IMR-90 (cell line): ENCODE measurements around the gene IRAK1. TPM values are rescaled to one million over a fixed set of nuclear protein-coding genes. Genes with fewer than 3 reads are reported as not detected.

Experiments used
- ATAC-seq: fragments of 200-7000 bp; cut with Tn5 transposase; 2 replicates; pipeline ENCODE4 v1.9.1; 2020; ENCODE audit warnings: low read depth, mild to moderate bottlenecking, moderate library complexity
- BruUV-seq: library from RNA; stranded (reverse); fragments of 400-500 nt; replicated peaks from 2 replicates; lab custom pipeline; 2021; lab: Mats Ljungman, UMichigan
- CTCF ChIA-PET: fragments of 300-600 bp; formaldehyde crosslinking; extraction: SDS; loops from one replicate; lab custom pipeline; 2021; ENCODE audit warnings: antibody characterized with exemption; lab: Yijun Ruan, JAX
- POLR2A ChIA-PET: fragments of 300-600 bp; sonication (Branson Sonifier 250); formaldehyde crosslinking; loops from one replicate; lab custom pipeline; 2022; ENCODE audit warnings: antibody characterized with exemption; ENCODE audit not compliant: unreplicated experiment; lab: Charles Lee
- DNase-seq: peaks from one replicate; pipeline ENCODE4 v3.0.0; 2013
- H2AFZ ChIP-seq: replicated peaks from 2 replicates; pipeline ENCODE3; 2013; ENCODE audit warnings: low read length, mild to moderate bottlenecking; ENCODE audit not compliant: poor library complexity
- H2AK5ac ChIP-seq: 2 replicates; pipeline ENCODE4 v1.6.1; 2013; ENCODE audit warnings: low read depth, low read length, inconsistent platforms
- H2AK9ac ChIP-seq: replicated peaks from 2 replicates; pipeline ENCODE3; 2013; ENCODE audit warnings: mild to moderate bottlenecking, low read depth, low read length, moderate library complexity; ENCODE audit not compliant: poor library complexity
- H2BK120ac ChIP-seq: 2 replicates; pipeline ENCODE4 v1.6.1; 2013; ENCODE audit warnings: low read depth, low read length, inconsistent platforms
- H2BK15ac ChIP-seq: 3 replicates; pipeline ENCODE4 v1.6.1; 2013; ENCODE audit warnings: low read depth, low read length, inconsistent platforms
- H2BK20ac ChIP-seq: 2 replicates; pipeline ENCODE4 v1.6.1; 2013; ENCODE audit warnings: low read depth, mild to moderate bottlenecking, inconsistent platforms, low read length, moderate library complexity
- H2BK5ac ChIP-seq: 2 replicates; pipeline ENCODE4 v1.6.1; 2013; ENCODE audit warnings: mild to moderate bottlenecking, low read depth, low read length, inconsistent platforms; ENCODE audit not compliant: poor library complexity, severe bottlenecking
- H3K14ac ChIP-seq: replicated peaks from 2 replicates; pipeline ENCODE4 v1.6.1; 2013; ENCODE audit warnings: low read depth, low read length, inconsistent platforms
- H3K18ac ChIP-seq: 2 replicates; pipeline ENCODE4 v1.6.1; 2013; ENCODE audit warnings: low read depth, low read length, control low read depth
- H3K23ac ChIP-seq: 2 replicates; pipeline ENCODE4 v1.6.1; 2013; ENCODE audit warnings: low read depth, low read length, inconsistent platforms
- H3K27ac ChIP-seq: 2 replicates; pipeline ENCODE4 v1.5.1; 2013; ENCODE audit warnings: mild to moderate bottlenecking, control low read depth, low read length; ENCODE audit not compliant: insufficient read depth
- H3K27me3 ChIP-seq: 2 replicates; pipeline ENCODE4 v1.6.1; 2013; ENCODE audit warnings: low read length; ENCODE audit not compliant: control insufficient read depth, insufficient read depth
- H3K36me3 ChIP-seq: 2 replicates; pipeline ENCODE4 v1.6.1; 2013; ENCODE audit warnings: low read length, mixed read lengths; ENCODE audit not compliant: control insufficient read depth, insufficient read depth
- H3K4ac ChIP-seq: 2 replicates; pipeline ENCODE4 v1.6.1; 2013; ENCODE audit warnings: low read depth, low read length, inconsistent platforms
- H3K4me1 ChIP-seq: 2 replicates; pipeline ENCODE4 v1.6.1; 2013; ENCODE audit warnings: low read length, mixed read lengths; ENCODE audit not compliant: control insufficient read depth, insufficient read depth
- H3K4me2 ChIP-seq: 2 replicates; pipeline ENCODE4 v1.6.1; 2013; ENCODE audit warnings: low read depth, mild to moderate bottlenecking, control low read depth, low read length, moderate library complexity
- H3K4me3 ChIP-seq: 2 replicates; pipeline ENCODE4 v1.5.1; 2013; ENCODE audit warnings: low read depth, mild to moderate bottlenecking, control low read depth, low read length, moderate library complexity; ENCODE audit not compliant: insufficient read depth
- H3K56ac ChIP-seq: 2 replicates; pipeline ENCODE4 v1.6.1; 2013; ENCODE audit warnings: low read length, inconsistent platforms; ENCODE audit not compliant: insufficient read depth; ENCODE audit errors: extremely low read depth
- H3K79me1 ChIP-seq, 2 experiments: 2 replicates each; pipeline ENCODE4 v1.6.1; 2013; ENCODE audit warnings: low read length in 2 of 2, inconsistent platforms in 1 of 2, low read depth in 1 of 2
- H3K9ac ChIP-seq: 2 replicates; pipeline ENCODE4 v1.6.1; 2013; ENCODE audit warnings: low read depth, low read length, control low read depth
- H3K9me1 ChIP-seq: 2 replicates; pipeline ENCODE4 v1.6.1; 2013; ENCODE audit warnings: low read length, inconsistent platforms; ENCODE audit not compliant: insufficient read depth
- H3K9me3 ChIP-seq: 2 replicates; pipeline ENCODE4 v1.6.1; 2013; ENCODE audit warnings: low read length; ENCODE audit not compliant: control insufficient read depth, insufficient read depth
- H4K20me1 ChIP-seq: 2 replicates; pipeline ENCODE4 v1.6.1; 2013; ENCODE audit warnings: low read length, inconsistent platforms; ENCODE audit not compliant: insufficient read depth
- H4K5ac ChIP-seq: 2 replicates; pipeline ENCODE4 v1.6.1; 2013; ENCODE audit warnings: mild to moderate bottlenecking, low read depth, low read length, control low read depth
- H4K8ac ChIP-seq, 2 experiments: 2 replicates each; pipeline ENCODE4 v1.6.1; 2013; ENCODE audit warnings: low read depth in 2 of 2, low read length in 2 of 2, control low read depth in 1 of 2, inconsistent platforms in 1 of 2
- H4K91ac ChIP-seq: 2 replicates; pipeline ENCODE4 v1.6.1; 2013; ENCODE audit warnings: low read depth, low read length, inconsistent platforms; ENCODE audit not compliant: insufficient read depth
- BHLHE40 ChIP-seq: fragments of 150-350 bp; IDR thresholded peaks from 2 replicates; pipeline ENCODE4 v1.6.1; 2016; ENCODE audit warnings: mild to moderate bottlenecking, low read depth, low read length
- CEBPB ChIP-seq: IDR thresholded peaks from 2 replicates; pipeline ENCODE4 v1.6.1; 2012; ENCODE audit warnings: low read depth, low read length, improper control_type of control experiment
- MAFK ChIP-seq: IDR thresholded peaks from 2 replicates; pipeline ENCODE4 v1.6.1; 2012; ENCODE audit warnings: low read depth, low read length, improper control_type of control experiment
- MAZ ChIP-seq: IDR thresholded peaks from 2 replicates; pipeline ENCODE4 v1.6.1; 2012; ENCODE audit warnings: low read depth, mild to moderate bottlenecking, low read length, improper control_type of control experiment, moderate library complexity, borderline replicate concordance
- USF2 ChIP-seq: fragments of 150-350 bp; IDR thresholded peaks from 2 replicates; pipeline ENCODE4 v1.6.1; 2017; ENCODE audit warnings: mild to moderate bottlenecking, antibody characterized with exemption, low read length, low read depth
- WGBS, 2 experiments: methylation state at CpG; one replicate each; pipeline versions ENCODE4 v1.1.5 to v1.1.7; 2013; ENCODE audit warnings: missing lambda C conversion rate in 2 of 2; ENCODE audit not compliant: insufficient read length in 1 of 2; ENCODE audit errors: extremely low coverage in 2 of 2; 5-methylcytosine and 5-hydroxymethylcytosine counted together
- dilution Hi-C: fragments of 300-500 bp; cut with HindIII; formaldehyde crosslinking; loops from one replicate; pipeline ENCODE4 v1.14.3; 2018; ENCODE audit warnings: low sequenced_read_pairs; ENCODE audit not compliant: unreplicated experiment
- in situ Hi-C: fragments of 300-500 bp; cut with MboI; formaldehyde crosslinking; loops from 3 replicates; pipeline ENCODE4 v1.14.3; 2019; ENCODE audit warnings: low sequenced_read_pairs, inconsistent platforms, mixed read lengths
- intact Hi-C: fragments of 100-400 bp; cut with micrococcal nuclease; formaldehyde crosslinking; loops from 2 replicates; pipeline ENCODE4 v1.10.0; 2022
- polyA plus RNA-seq, 3 experiments: library from polyadenylated mRNA; depleted of rRNA; stranded (reverse); fragments of >200 nt; gene quantifications; 2 replicates each; pipeline ENCODE4 v1.2.3, GENCODE V29; 2012; ENCODE audit warnings: low replicate concordance in 1 of 3
- total RNA-seq: library from RNA; depleted of rRNA; stranded (reverse); fragments of >200 nt; gene quantifications from 2 replicates; pipeline ENCODE4 v1.2.3, GENCODE V29; 2012

IRAK1 gene
- total and polyA plus RNA-seq, 2 of the 4 experiments (the other 2 are of a cell fraction): 33.3 to 50.2 TPM

GRCh38 chrX:154012336-154012991 is 7.2 kb downstream of the IRAK1 start:
- no peak overlapping the region for H4K91ac ChIP-seq
- H2AK5ac ChIP-seq: no peak overlapping the region
- H2BK15ac ChIP-seq: no peak overlapping the region
- H3K9me3 ChIP-seq: no peaks in the 10 kb centered on the region
- TF ChIP-seq BHLHE40 (no peak), MAZ (no peak), USF2 (no peak), MAFK (no peak), CEBPB (no peak)
- H2AK9ac ChIP-seq: no peak overlapping the region
- H3K4me3 ChIP-seq: no peak overlapping the region
- H3K4me2 ChIP-seq: no peak overlapping the region
- H3K9ac ChIP-seq: no peak overlapping the region
- DNase-seq (no peak), ATAC-seq (no peak)
- H3K79me1 ChIP-seq: peaks cover 0 to 3% of the 10 kb centered on the region in 2 experiments; a peak in 2 of 4 replicates
- 82% methylated on average over 13 of the region's 17 CpGs; no CpG with 5 or more reads in 1 of the 2 experiments for WGBS, 2 experiments
- no peaks in the 10 kb centered on the region for H3K9me1 ChIP-seq
- no peaks in the 10 kb centered on the region for H4K20me1 ChIP-seq
- no peak overlapping the region for H3K18ac ChIP-seq
- H3K36me3 ChIP-seq: peaks cover 21% of the 10 kb centered on the region
- H3K23ac ChIP-seq: no peak overlapping the region
- BruUV-seq: no TSS peak
- no peak overlapping the region for H4K5ac ChIP-seq
- H3K4ac ChIP-seq: no peak overlapping the region
- H2BK20ac ChIP-seq: no peak overlapping the region
- H3K27ac ChIP-seq: no peak overlapping the region
- intact Hi-C loops (no loop called here), in situ Hi-C loops (no loop called here), dilution Hi-C loops (no loop called here)
- POLR2A ChIA-PET: no interaction called here
- H2BK5ac ChIP-seq: no peak overlapping the region
- H3K56ac ChIP-seq: no peak overlapping the region
- no peak overlapping the region for H2BK120ac ChIP-seq
- H3K4me1 ChIP-seq: no peaks in the 10 kb centered on the region
- no peaks in the 10 kb centered on the region for H3K27me3 ChIP-seq
- no peak overlapping the region for H2AFZ ChIP-seq
- no peak overlapping the region for H4K8ac ChIP-seq
- no peak overlapping the region for H3K14ac ChIP-seq
- CTCF ChIA-PET: no interaction called here
